ENCODE data around the gene PRELP.
"Not testable (repeated sequence)": the region's sequence is repeated elsewhere in the genome, so short reads cannot be mapped to it uniquely, and the experiment has no call there.

Gene PRELP

GRCh38 chr1:203509135-203509534 is 33.5 kb downstream of the PRELP start:
- no peak for DNase-seq

- DNase-seq: no peak
These were observed 35.9 kb downstream of the PRELP start for GRCh38 chr1:203511513-203511912.

- no peak for DNase-seq
These were observed 36.3 kb downstream of the PRELP start for GRCh38 chr1:203511930-203512329.

GRCh38 chr1:203512517-203512847 is 36.9 kb downstream of the PRELP start:
- no peak for DNase-seq

- DNase-seq: no peak
These were observed 37.4 kb downstream of the PRELP start for GRCh38 chr1:203512848-203513584.

- no peak for DNase-seq
These were observed 38.0 kb downstream of the PRELP start for GRCh38 chr1:203513585-203514031.

GRCh38 chr1:203516184-203516583 is 40.6 kb downstream of the PRELP start:
- no peak for DNase-seq

- DNase-seq: no peak
These were observed 41.3 kb downstream of the PRELP start for GRCh38 chr1:203516906-203517305.

GRCh38 chr1:203517426-203518110 is 42.0 kb downstream of the PRELP start:
- no peak for DNase-seq

- not testable (repeated sequence) for DNase-seq
These were observed 42.5 kb downstream of the PRELP start for GRCh38 chr1:203518139-203518538.

GRCh38 chr1:203518541-203518940 is 42.9 kb downstream of the PRELP start:
- no peak for DNase-seq

GRCh38 chr1:203519053-203519840 is 43.6 kb downstream of the PRELP start:
- DNase-seq: no peak

GRCh38 chr1:203519896-203520295 is 44.3 kb downstream of the PRELP start:
- DNase-seq: no peak

GRCh38 chr1:203520315-203520714 is 44.7 kb downstream of the PRELP start:
- DNase-seq: no peak

- no peak for DNase-seq
These were observed 45.6 kb downstream of the PRELP start for GRCh38 chr1:203521074-203521794.

GRCh38 chr1:203521812-203522211 is 46.2 kb downstream of the PRELP start:
- no peak for DNase-seq

GRCh38 chr1:203522237-203522636 is 46.6 kb downstream of the PRELP start:
- no peak for DNase-seq

GRCh38 chr1:203523667-203524066 is 48.1 kb downstream of the PRELP start:
- DNase-seq: no peak

- DNase-seq: no peak
These were observed 48.5 kb downstream of the PRELP start for GRCh38 chr1:203524152-203524551.

GRCh38 chr1:203524824-203525223 is 49.2 kb downstream of the PRELP start:
- DNase-seq: no peak

- DNase-seq: no peak
These were observed 50.1 kb downstream of the PRELP start for GRCh38 chr1:203525685-203526084.

GRCh38 chr1:203526130-203526529 is 50.5 kb downstream of the PRELP start:
- no peak for DNase-seq

GRCh38 chr1:203526572-203526971 is 51.0 kb downstream of the PRELP start:
- no peak for DNase-seq

Measured in KG1 (cell line).